ENCODE data around the gene GALNTL6. TPM values are rescaled to one million over a fixed set of nuclear protein-coding genes. Genes with fewer than 3 reads are reported as not detected.

Gene GALNTL6
- total RNA-seq, 1 experiment from 2014 or later = not detected

DNA sequence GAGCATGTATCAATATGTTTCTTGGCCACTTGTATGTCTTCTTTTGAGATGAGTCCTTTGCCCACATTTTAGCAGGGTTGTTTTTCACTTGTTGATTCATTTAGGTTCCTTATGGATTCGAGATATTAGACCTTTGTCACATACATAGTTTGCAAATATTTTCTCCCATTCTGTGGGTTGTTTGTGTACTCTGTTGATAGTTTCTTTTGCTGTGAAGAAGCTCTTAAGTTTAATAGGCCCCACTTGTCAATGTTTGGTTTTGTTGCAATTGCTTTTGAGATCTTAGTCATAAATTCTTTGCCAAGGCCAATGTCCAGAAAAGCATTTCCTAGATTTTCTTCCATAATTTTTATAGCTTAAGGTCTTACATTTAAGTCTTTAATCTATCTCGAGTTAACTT, 1074.8 kb downstream of the GALNTL6 start:
- Histone ChIP-seq H3K36me3 (ENCODE audit: control insufficient read depth in 1 of 2, insufficient read depth in 2 of 2, low read length in 2 of 2) (no peaks in the 10 kb centered on the region), H3K27ac (ENCODE audit: low read depth, low read length) (no peak overlapping the region), H3K9me3 (ENCODE audit: control insufficient read depth in 1 of 2, insufficient read depth in 1 of 2, low read depth in 1 of 2, low read length in 2 of 2) (no peaks in the 10 kb centered on the region), H3K4me2 (ENCODE audit: low read length) (no peak overlapping the region), H3K9ac (ENCODE audit: low read length) (no peak overlapping the region), H3K9me2 (ENCODE audit: insufficient read depth) (no peaks in the 10 kb centered on the region), H2AFZ (ENCODE audit: low read depth, low read length, poor library complexity, severe bottlenecking) (no peak overlapping the region), H3K27me3 (ENCODE audit: insufficient read depth, low read length) (no peaks in the 10 kb centered on the region), H3K4me1 (ENCODE audit: control insufficient read depth in 1 of 2, insufficient read depth in 2 of 2, low read length in 2 of 2) (no peaks in the 10 kb centered on the region), H3K79me2 (ENCODE audit: insufficient read depth, low read length) (no peaks in the 10 kb centered on the region), H3K4me3 (replicated peaks in 1 of 2; ENCODE audit: low read depth in 1 of 2, low read length in 2 of 2) (no peak overlapping the region), H4K20me1 (ENCODE audit: insufficient read depth) (no peaks in the 10 kb centered on the region)
- ChIA-PET RAD21 (ENCODE audit: low non-redundant PET in 1 of 2, low total read pairs in 2 of 2, uncharacterized antibody in 2 of 2, unreplicated experiment in 2 of 2) (no interaction called here), POLR2A (no interaction called here), CTCF (no interaction called here)
- no peak for TF ChIP-seq SIN3A (IDR thresholded peaks at IDR 0.05; ENCODE audit: low read depth)
- TF ChIP-seq, protein P1, sequence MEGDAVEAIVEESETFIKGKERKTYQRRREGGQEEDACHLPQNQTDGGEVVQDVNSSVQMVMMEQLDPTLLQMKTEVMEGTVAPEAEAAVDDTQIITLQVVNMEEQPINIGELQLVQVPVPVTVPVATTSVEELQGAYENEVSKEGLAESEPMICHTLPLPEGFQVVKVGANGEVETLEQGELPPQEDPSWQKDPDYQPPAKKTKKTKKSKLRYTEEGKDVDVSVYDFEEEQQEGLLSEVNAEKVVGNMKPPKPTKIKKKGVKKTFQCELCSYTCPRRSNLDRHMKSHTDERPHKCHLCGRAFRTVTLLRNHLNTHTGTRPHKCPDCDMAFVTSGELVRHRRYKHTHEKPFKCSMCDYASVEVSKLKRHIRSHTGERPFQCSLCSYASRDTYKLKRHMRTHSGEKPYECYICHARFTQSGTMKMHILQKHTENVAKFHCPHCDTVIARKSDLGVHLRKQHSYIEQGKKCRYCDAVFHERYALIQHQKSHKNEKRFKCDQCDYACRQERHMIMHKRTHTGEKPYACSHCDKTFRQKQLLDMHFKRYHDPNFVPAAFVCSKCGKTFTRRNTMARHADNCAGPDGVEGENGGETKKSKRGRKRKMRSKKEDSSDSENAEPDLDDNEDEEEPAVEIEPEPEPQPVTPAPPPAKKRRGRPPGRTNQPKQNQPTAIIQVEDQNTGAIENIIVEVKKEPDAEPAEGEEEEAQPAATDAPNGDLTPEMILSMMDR (IDR thresholded peaks at IDR 0.05 in 2 of 3, conservative IDR thresholded peaks at IDR 0.05 in 1 of 3; ENCODE audit: borderline replicate concordance in 1 of 3, insufficient read depth in 1 of 3, low read depth in 2 of 3, low read length in 2 of 3) = no peak
- TF ChIP-seq POLR2A (IDR thresholded peaks at IDR 0.05; ENCODE audit: borderline replicate concordance, extremely low read depth, insufficient read depth, insufficient read length) = no peak
- TF ChIP-seq TCF7L2 (IDR thresholded peaks at IDR 0.05; ENCODE audit: borderline replicate concordance, extremely low read depth, insufficient read depth, insufficient read length) = no peak
- TF ChIP-seq JUND (IDR thresholded peaks at IDR 0.05) = no peak
- no peak for TF ChIP-seq CEBPB (IDR thresholded peaks at IDR 0.05; ENCODE audit: low read depth)
- TF ChIP-seq, protein P2, sequence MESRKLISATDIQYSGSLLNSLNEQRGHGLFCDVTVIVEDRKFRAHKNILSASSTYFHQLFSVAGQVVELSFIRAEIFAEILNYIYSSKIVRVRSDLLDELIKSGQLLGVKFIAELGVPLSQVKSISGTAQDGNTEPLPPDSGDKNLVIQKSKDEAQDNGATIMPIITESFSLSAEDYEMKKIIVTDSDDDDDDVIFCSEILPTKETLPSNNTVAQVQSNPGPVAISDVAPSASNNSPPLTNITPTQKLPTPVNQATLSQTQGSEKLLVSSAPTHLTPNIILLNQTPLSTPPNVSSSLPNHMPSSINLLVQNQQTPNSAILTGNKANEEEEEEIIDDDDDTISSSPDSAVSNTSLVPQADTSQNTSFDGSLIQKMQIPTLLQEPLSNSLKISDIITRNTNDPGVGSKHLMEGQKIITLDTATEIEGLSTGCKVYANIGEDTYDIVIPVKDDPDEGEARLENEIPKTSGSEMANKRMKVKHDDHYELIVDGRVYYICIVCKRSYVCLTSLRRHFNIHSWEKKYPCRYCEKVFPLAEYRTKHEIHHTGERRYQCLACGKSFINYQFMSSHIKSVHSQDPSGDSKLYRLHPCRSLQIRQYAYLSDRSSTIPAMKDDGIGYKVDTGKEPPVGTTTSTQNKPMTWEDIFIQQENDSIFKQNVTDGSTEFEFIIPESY (IDR thresholded peaks at IDR 0.05; ENCODE audit: extremely low read depth, insufficient replicate concordance, low read length) = no peak
- TF ChIP-seq RAD21 (IDR thresholded peaks at IDR 0.05; ENCODE audit: low read depth) = no peak
- TF ChIP-seq EZH2 (IDR thresholded peaks at IDR 0.05) = no peak
- no peak for TF ChIP-seq SP1 (IDR thresholded peaks at IDR 0.05; ENCODE audit: low read depth)
- TF ChIP-seq, protein P3, sequence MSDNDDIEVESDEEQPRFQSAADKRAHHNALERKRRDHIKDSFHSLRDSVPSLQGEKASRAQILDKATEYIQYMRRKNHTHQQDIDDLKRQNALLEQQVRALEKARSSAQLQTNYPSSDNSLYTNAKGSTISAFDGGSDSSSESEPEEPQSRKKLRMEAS (IDR thresholded peaks at IDR 0.05) = no peak
- intact Hi-C loops (cut with micrococcal nuclease) = no loop called here
- no TSS peak for BruUV-seq (replicated peaks)
- DNase-seq (ENCODE audit: low read depth, low spot score) = no peak
- no peak for ATAC-seq
